Effector memory CD4-positive, alpha-beta T cell (primary cell): ENCODE measurements around the gene GPX8.

Experiments used
- DNase-seq, 3 donors: peaks; one replicate each; pipeline ENCODE4 v3.0.0-alpha.2; 2020
- H3K27ac ChIP-seq: 2 replicates; pipeline ENCODE4 v1.7.0; 2013; ENCODE audit warnings: mild to moderate bottlenecking, low read length, moderate library complexity; ENCODE audit not compliant: insufficient read depth, poor library complexity, severe bottlenecking
- H3K27me3 ChIP-seq: replicated peaks from 2 replicates; pipeline ENCODE4 v1.7.0; 2013; ENCODE audit warnings: mild to moderate bottlenecking, low read length; ENCODE audit not compliant: insufficient read depth, control insufficient read depth, poor library complexity, severe bottlenecking
- H3K36me3 ChIP-seq: 2 replicates; pipeline ENCODE4 v1.7.0; 2013; ENCODE audit warnings: mild to moderate bottlenecking, low read length, moderate library complexity; ENCODE audit not compliant: control insufficient read depth, insufficient read depth
- H3K4me1 ChIP-seq: 2 replicates; pipeline ENCODE4 v1.7.0; 2013; ENCODE audit warnings: low read length, mild to moderate bottlenecking; ENCODE audit not compliant: control insufficient read depth, insufficient read depth, poor library complexity, severe bottlenecking
- H3K4me3 ChIP-seq: 2 replicates; pipeline ENCODE4 v1.7.0; 2013; ENCODE audit warnings: low read length, low read depth, mild to moderate bottlenecking; ENCODE audit not compliant: insufficient read depth, poor library complexity, severe bottlenecking
- H3K9me3 ChIP-seq: 2 replicates; pipeline ENCODE4 v1.7.0; 2013; ENCODE audit warnings: mild to moderate bottlenecking, low read length, moderate library complexity; ENCODE audit not compliant: control insufficient read depth
- total RNA-seq, 3 donors: gene quantifications; one replicate each; lab custom pipeline; 2026; lab: John Stamatoyannopoulos, UW

GPX8 gene, protein sequence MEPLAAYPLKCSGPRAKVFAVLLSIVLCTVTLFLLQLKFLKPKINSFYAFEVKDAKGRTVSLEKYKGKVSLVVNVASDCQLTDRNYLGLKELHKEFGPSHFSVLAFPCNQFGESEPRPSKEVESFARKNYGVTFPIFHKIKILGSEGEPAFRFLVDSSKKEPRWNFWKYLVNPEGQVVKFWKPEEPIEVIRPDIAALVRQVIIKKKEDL
- 0 reads per million in 3 donors for total RNA-seq

- Histone ChIP-seq H3K36me3 (no peaks in the 10 kb centered on the region), H3K27me3 (peaks cover 10% of the 10 kb centered on the region), H3K4me1 (no peaks in the 10 kb centered on the region), H3K9me3 (no peaks in the 10 kb centered on the region), H3K27ac (no peak within 1 kb of the TSS), H3K4me3 (no peak within 1 kb of the TSS)
- DNase-seq, result no peak
These were observed at the start of gene GPX8 for GRCh38 chr5:55159763-55160492. Gene GPX8 (plus strand): TSS chr5:55160171. CDS start chr5:55160193, 22 bp downstream.

DNA sequence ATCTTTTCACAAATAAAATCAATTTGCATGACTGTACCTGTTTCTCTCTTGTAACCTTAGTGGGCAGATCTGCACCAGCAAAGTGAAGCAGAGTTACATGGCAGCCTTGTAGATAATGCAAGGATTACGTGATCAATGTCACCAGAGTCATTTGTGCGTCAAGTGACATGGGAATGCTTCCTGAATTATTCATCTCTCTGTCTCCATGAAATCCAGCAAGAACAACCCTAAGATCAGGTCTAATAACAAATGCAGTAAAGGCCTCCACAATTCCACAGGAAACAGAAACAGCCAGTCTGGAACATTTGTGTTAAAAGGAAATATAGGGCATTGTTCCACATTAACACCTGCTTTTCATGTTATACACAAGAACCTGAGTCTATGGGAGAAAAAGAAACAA, 49.8 kb upstream of the GPX8 start:
- no peaks in the 10 kb centered on the region for H3K4me1 ChIP-seq
- no peaks in the 10 kb centered on the region for H3K9me3 ChIP-seq
- no peak overlapping the region for H3K27ac ChIP-seq
- no peak overlapping the region for H3K4me3 ChIP-seq
- no peak for DNase-seq
- no peaks in the 10 kb centered on the region for H3K27me3 ChIP-seq
- peaks cover 3% of the 10 kb centered on the region for H3K36me3 ChIP-seq

GRCh38 chr5:55113327-55113726, 46.6 kb upstream of the GPX8 start:
- no peaks in the 10 kb centered on the region for H3K9me3 ChIP-seq
- no peak overlapping the region for H3K4me3 ChIP-seq
- no peak for DNase-seq
- H3K4me1 ChIP-seq, result no peaks in the 10 kb centered on the region
- H3K36me3 ChIP-seq, result no peaks in the 10 kb centered on the region
- no peak overlapping the region for H3K27ac ChIP-seq
- H3K27me3 ChIP-seq, result no peaks in the 10 kb centered on the region

GRCh38 chr5:55114061-55114460, 45.9 kb upstream of the GPX8 start:
- no peaks in the 10 kb centered on the region for H3K36me3 ChIP-seq
- no peak overlapping the region for H3K4me3 ChIP-seq
- H3K4me1 ChIP-seq, result no peaks in the 10 kb centered on the region
- H3K27ac ChIP-seq, result no peak overlapping the region
- H3K27me3 ChIP-seq, result no peaks in the 10 kb centered on the region
- no peak for DNase-seq
- H3K9me3 ChIP-seq, result no peaks in the 10 kb centered on the region

DNA sequence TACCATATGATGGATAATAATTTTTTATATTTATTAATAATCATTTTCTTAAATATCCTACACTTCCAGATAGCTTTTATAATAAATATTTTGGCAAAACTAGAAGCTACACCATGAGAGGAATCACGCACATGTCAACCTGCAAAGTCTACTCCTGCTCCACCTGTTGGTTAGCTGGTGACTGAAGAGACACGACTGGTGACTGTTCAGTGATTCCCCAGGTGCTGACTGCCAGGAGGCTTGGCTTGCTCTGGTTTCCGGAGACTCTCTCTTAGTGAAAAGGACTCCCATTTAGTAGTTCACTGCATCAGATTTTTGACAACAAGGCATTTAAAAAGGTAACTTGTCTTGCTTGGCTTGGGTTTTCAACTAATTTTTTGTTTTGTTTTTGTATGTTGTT, 36.6 kb upstream of the GPX8 start:
- Histone ChIP-seq H3K27me3 (no peaks in the 10 kb centered on the region), H3K4me3 (no peak overlapping the region), H3K27ac (no peak overlapping the region), H3K4me1 (no peaks in the 10 kb centered on the region), H3K36me3 (no peaks in the 10 kb centered on the region), H3K9me3 (no peaks in the 10 kb centered on the region)
- no peak for DNase-seq

- H3K36me3 ChIP-seq, result no peaks in the 10 kb centered on the region
- no peaks in the 10 kb centered on the region for H3K27me3 ChIP-seq
- no peaks in the 10 kb centered on the region for H3K9me3 ChIP-seq
- H3K27ac ChIP-seq, result no peak overlapping the region
- H3K4me3 ChIP-seq, result no peak overlapping the region
- no peak for DNase-seq
- H3K4me1 ChIP-seq, result peaks cover 2% of the 10 kb centered on the region
These were observed 25.8 kb upstream of the GPX8 start for GRCh38 chr5:55134053-55134722.

DNA sequence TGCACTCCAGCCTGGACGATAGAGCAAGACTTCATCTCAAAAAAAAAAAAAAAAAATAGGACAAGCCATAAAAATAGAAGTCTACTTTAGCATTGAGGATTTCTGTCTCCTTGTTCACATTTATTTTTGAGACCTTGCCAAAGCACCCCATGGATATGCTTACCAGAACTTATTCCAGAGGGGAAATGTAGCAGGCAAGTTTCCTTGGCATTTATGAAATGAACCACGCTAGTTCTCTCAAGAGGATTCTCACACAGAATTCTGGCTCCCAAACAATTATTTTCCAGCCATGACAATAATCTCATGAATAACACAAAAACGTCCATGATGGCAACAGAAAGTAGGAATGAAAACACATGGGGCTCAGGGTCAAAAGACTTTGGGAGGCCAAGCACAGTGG, 23.4 kb upstream of the GPX8 start:
- Histone ChIP-seq H3K4me1 (peaks cover 2% of the 10 kb centered on the region), H3K9me3 (no peaks in the 10 kb centered on the region), H3K36me3 (no peaks in the 10 kb centered on the region), H3K27me3 (no peaks in the 10 kb centered on the region), H3K4me3 (no peak overlapping the region), H3K27ac (no peak overlapping the region)
- no peak for DNase-seq

- DNase-seq, result no peak
These were observed 18.9 kb upstream of the GPX8 start for GRCh38 chr5:55140908-55141665.

GRCh38 chr5:55141945-55142690, 17.9 kb upstream of the GPX8 start:
- no peak overlapping the region for H3K4me3 ChIP-seq
- no peaks in the 10 kb centered on the region for H3K9me3 ChIP-seq
- no peaks in the 10 kb centered on the region for H3K27me3 ChIP-seq
- no peaks in the 10 kb centered on the region for H3K36me3 ChIP-seq
- no peak overlapping the region for H3K27ac ChIP-seq
- peaks cover 3% of the 10 kb centered on the region for H3K4me1 ChIP-seq
- no peak for DNase-seq

More at GRCh38 chr5:55140908-55141665, 18.9 kb upstream of the GPX8 start:
- no peak overlapping the region for H3K4me3 ChIP-seq
- no peaks in the 10 kb centered on the region for H3K36me3 ChIP-seq
- H3K4me1 ChIP-seq, result no peaks in the 10 kb centered on the region
- no peak overlapping the region for H3K27ac ChIP-seq
- no peaks in the 10 kb centered on the region for H3K27me3 ChIP-seq
- no peaks in the 10 kb centered on the region for H3K9me3 ChIP-seq
